Measurements from ENCODE around the gene AAMP.

- no peak for TF ChIP-seq POLR2A (IDR thresholded peaks at IDR 0.05)
- TF ChIP-seq CTCF (IDR thresholded peaks at IDR 0.05), result peak; percentile 41 to 77 (median 61)
Measured at GRCh38 chr2:218257390-218257981, 12.5 kb downstream of the AAMP start.

All from adrenal gland (tissue), 5 donors.